LHCN-M2 (cell line): ENCODE data around the gene HOGA1. TPM values are rescaled to one million over a fixed set of nuclear protein-coding genes. Genes with fewer than 3 reads are reported as not detected.
A peak's percentile ranks its signal among the peaks of the same experiment; 100 is the strongest.

ENCODE experiments used
- DNase-seq: peaks from one replicate; pipeline ENCODE4 v3.0.0-alpha.2; 2012; ENCODE audit warnings: low read depth
- total RNA-seq: library from RNA; depleted of rRNA; stranded (reverse); fragments of >200 nt; gene quantifications from 2 replicates; pipeline ENCODE4 v1.2.3, GENCODE V29; 2014

HOGA1 gene
- total RNA-seq, 1 experiment from 2014 or later = 1.0 TPM

DNA sequence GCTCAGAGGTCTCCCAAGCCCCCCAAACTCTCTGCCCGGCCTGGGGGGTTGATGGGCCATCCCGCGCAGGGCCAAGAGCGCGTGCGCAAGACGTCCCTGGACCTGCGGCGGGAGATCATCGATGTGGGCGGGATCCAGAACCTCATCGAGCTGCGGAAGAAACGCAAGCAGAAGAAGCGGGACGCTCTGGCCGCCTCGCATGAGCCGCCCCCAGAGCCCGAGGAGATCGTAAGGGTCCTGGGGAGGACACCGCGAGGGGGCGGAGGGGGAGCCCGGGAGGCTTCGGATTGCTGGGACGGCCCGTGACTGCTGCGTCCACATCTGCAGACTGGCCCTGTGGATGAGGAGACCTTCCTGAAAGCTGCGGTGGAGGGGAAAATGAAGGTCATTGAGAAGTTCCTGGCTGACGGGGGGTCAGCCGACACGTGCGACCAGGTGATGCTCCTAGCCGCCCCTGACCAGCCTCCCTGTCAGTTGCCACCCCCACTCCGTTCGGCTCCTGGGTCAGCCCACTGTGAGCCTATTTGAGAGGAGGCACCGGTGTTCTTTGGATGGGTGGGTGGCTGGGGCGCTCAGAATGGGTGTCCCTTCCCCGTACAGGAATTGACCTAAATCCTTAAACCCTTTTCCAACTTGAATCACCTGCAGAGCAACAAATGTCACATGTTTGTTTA is 5.9 kb upstream of the HOGA1 start:
- DNase-seq = no peak

GRCh38 chr10:97580421-97581367 is 3.5 kb upstream of the HOGA1 start:
- DNase-seq = no peak

DNA sequence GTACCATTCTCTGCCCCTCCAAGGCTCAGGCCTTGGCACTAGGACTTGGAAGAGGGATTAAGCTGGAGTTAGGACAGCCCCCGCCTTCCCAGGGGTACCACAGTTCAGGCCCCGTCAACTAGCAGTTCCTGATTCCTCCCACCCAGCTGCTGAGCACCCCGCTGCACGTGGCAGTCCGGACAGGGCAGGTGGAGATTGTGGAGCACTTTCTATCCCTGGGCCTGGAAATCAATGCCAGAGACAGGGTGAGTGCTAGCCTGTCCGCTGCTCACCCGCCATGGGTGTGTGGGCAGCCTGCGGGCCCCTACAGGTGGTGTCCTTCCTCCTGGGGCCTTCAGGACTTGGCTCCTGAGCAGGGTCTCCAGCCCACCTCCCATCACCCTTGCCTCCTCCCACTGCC is 2.0 kb upstream of the HOGA1 start:
- no peak for DNase-seq

DNA sequence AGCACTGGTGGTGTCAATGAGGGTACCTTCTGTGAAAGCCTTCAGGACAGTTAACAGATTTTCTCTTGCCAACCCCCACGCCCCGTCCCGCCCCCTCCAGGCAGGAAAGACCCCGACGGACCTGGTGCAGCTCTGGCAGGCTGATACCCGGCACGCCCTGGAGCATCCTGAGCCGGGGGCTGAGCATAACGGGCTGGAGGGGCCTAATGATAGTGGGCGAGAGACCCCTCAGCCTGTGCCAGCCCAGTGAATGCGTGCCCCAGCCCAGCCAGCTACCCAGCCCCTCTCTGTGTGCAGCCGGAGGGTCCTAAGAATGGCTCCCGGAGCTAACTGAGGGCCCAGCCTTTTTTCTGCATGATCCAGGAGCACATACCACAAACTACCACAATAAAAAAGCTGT is 713 bp upstream of the HOGA1 start:
- DNase-seq = no peak

DNA sequence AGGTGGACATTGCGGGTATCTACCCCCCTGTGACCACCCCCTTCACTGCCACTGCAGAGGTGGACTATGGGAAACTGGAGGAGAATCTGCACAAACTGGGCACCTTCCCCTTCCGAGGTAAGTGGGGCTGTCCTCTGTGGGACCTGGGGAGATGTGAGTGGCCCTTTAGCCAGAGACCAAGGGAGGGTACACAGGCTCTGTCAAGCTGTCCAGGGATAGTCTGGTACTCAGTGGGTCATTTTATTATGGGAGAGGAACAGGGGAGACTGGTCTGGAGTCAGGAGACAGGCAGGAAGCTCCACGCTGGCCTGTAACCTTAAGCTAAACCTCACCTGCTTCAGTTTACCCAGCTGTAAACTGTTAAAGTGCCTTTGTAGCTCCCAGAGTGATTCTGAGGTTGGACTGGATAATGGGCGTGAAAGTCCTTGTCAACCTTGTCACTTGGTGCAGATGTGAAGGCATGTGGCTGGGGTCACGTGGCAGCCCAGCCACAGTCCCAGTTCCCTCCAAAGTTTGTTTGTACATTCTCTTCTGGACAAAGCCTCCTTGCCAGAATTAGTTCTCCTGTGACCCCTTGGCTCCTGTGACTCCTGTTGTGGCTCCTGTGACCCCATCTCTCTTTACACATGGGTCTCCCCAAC is 729 bp downstream of the HOGA1 start:
- DNase-seq = no peak

- DNase-seq = no peak
Observed at GRCh38 chr10:97585439-97585811, 1.2 kb downstream of the HOGA1 start.

GRCh38 chr10:97587183-97587582 is 3.0 kb downstream of the HOGA1 start:
- DNase-seq = no peak

- DNase-seq = no peak
Observed at GRCh38 chr10:97589479-97589878, 5.3 kb downstream of the HOGA1 start, which contains the start of gene C10orf62. C10orf62 (plus strand) TSS chr10:97589721; CDS start chr10:97589898, 177 bp downstream.

- DNase-seq = no peak
Observed at GRCh38 chr10:97590082-97590747, 6.0 kb downstream of the HOGA1 start.

DNA sequence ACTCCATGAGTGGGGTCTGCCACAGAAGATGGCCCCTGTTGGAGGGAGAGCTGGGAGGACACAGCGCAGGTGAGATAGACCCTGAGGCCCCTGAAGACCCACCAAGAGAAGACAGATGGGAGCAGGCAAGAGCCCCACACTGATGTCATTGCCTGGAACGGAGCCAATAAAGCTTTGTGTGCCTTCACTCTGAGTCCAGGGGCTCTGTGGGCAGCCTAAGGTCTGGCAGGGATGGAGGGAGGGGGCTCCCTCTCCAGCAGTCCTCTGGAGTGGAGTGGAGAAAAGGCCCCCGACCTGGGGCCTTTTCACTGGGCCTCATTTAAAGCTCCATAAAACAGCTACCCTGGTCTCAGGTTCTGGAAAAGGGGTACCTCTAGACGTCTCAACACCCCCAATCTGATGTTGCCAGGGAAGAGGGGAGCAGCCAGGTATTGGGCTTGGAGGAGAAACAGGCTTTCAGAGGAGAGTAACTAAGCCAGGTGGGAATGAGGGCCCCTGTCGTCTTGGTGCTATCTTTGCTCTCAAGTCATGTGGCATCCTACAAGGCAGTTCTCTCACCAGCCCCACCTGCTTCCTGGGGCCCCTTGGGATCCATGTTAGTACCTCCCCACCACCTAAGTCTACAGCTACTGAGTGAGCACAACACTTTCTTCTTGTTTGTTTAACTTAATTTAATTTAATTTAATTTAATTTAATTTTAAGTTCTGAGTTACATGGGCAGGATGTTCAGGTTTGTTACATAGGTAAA is 6.7 kb downstream of the HOGA1 start:
- DNase-seq = no peak

- DNase-seq = no peak
Observed at GRCh38 chr10:97593421-97593820, 9.2 kb downstream of the HOGA1 start.

DNA sequence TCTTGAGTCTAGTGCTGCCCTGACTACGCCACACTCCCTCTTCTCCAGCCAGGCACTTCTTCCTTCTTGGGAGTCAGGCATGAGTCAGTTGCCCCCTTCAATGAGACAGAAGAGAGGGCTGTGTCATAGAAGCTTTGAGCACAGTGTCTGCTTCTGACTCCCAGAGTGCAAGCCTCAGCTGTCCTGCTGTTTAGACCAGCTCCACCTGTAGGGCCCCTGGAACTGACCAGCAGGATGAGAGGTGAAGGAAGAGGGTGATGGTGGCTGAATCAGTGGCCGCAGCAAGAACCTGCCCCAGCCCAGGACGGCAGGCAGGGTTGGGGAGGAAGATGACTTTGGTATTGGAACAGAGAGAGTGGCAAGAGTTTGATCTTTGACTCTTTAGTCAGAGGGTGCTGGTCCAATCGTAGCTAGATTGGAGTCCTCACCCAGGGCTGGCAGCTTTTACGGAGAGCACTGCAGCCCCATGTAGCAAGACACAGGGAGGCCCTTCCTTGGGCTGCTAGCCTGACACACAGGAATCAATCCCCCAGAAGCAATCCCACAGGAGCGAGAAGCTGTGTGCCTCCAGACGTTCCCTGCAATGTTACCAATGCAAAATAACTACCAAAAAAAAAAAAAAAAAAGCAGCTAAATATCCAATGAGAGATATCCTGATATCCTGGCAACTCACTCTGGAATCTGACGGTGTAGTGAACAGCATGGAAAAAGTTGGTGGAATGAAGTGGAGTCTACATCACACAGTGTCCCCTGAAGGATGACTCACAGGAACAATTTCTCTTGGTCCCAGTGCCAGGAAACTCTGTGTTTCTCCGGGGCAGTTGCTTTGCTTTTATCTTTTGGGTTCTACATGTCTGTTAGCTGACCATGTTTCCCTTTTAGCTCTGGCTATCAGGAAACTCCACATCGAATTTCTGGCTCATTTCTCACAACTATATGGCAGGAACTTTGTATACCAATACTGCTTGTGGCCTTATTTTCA is 12.2 kb downstream of the HOGA1 start:
- peak; percentile 88 for DNase-seq

GRCh38 chr10:97597778-97598177 is 13.6 kb downstream of the HOGA1 start:
- DNase-seq = no peak

DNA sequence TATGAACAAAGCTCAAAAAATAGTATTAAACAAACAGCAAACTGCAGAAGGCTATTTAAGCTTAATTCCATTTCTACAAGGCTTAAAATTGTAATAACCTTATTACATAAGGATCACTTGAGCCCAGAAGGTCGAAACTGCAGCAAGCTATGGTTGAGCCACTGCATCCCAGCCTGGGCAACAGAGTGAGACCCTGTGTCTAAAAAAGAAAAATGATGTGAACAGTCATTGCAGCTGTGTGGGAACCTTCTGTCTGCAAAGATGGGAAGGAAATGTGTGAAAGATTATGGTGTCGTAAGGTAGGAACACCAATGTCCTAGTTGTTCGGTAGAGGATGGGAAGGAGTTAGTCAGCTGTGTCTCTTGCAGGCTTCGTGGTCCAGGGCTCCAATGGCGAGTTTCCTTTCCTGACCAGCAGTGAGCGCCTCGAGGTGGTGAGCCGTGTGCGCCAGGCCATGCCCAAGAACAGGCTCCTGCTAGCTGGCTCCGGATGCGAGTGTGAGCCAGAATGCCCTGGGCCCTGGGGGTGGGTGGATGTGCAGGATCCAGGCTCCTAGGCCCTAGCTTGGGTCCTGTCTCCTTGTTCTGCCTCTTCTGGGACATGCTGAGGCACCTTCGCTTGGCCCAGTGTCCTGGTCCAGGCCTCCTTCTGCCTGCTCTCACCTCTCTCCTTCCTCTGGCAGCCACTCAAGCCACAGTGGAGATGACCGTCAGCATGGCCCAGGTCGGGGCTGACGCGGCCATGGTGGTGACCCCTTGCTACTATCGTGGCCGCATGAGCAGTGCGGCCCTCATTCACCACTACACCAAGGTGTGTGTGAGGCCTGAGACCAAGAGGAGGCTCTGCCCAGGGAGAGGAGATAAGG is 14.4 kb downstream of the HOGA1 start:
- DNase-seq = no peak

GRCh38 chr10:97599272-97599619 is 15.1 kb downstream of the HOGA1 start:
- no peak for DNase-seq

DNA sequence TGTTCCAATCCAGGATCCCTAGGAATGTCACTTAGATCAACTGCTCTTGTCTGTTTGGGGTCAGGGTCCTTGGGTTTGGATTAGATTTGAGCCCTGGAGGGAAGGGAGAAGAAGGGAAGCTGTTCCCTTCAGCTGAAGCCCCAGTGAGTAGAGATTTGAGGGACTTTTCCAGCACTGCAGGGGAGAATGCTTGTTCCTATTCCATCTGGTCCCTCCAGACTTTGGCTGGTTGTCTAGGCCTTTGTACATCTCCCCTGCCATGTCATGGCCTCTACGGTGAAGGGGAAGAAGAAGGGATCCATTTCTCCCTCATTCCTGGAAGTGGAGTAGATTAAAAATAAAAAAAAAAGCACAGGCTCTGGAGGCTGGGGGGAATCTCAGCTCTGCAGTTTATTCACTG is 16.4 kb downstream of the HOGA1 start:
- no peak for DNase-seq

- DNase-seq = no peak
Observed at GRCh38 chr10:97601268-97602215, 17.4 kb downstream of the HOGA1 start.
